Gastroesophageal sphincter (tissue), 3 donors: Measurements from ENCODE around the gene SRPK2.

Source experiments
- EP300 ChIP-seq: sonication (generic); formaldehyde crosslinking; IDR thresholded peaks from one replicate; pipeline ENCODE4 v1.6.1; 2017; ENCODE audit warnings: antibody characterized with exemption, mild to moderate bottlenecking
- POLR2A ChIP-seq, 2 donors: fragments of 450-650 bp; IDR thresholded peaks; one replicate each; pipeline ENCODE4 v1.6.1; 2017; ENCODE audit warnings: antibody characterized with exemption in 2 of 2, mild to moderate bottlenecking in 2 of 2, moderate library complexity in 1 of 2
- POLR2AphosphoS5 ChIP-seq: sonication (generic); formaldehyde crosslinking; IDR thresholded peaks from one replicate; pipeline ENCODE4 v1.6.1; 2017; ENCODE audit warnings: antibody characterized with exemption
- TF ChIP-seq, protein P1 (sequence below), 4 experiments: fragments of 200-600 bp in 2 of 4; fragments of 450-650 bp in 2 of 4; sonication (generic) in 1 of 4; IDR thresholded peaks; one replicate each; pipeline ENCODE4 v1.5.1; 2017 to 2019; ENCODE audit warnings: antibody characterized with exemption in 4 of 4, mild to moderate bottlenecking in 2 of 4, moderate library complexity in 2 of 4

DNA sequence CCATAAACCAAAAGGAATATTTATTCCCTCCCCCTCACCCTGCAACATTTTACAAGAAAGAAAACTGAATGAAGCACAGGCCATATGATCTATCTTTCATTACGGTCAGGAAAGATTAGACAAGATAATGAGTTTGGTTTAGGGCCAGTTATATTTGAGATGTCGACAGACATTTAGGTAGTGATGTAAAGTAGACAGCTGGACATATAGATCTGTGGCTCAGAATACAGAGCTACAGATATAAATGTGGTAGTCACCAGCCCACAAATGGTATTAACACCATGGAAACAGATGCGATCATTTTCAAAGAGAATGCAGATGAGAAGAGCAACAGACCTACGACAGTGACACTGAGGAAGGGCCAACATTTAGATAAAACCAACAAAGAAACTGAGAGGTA, 142.5 kb downstream of the SRPK2 start:
- TF ChIP-seq, protein P1, sequence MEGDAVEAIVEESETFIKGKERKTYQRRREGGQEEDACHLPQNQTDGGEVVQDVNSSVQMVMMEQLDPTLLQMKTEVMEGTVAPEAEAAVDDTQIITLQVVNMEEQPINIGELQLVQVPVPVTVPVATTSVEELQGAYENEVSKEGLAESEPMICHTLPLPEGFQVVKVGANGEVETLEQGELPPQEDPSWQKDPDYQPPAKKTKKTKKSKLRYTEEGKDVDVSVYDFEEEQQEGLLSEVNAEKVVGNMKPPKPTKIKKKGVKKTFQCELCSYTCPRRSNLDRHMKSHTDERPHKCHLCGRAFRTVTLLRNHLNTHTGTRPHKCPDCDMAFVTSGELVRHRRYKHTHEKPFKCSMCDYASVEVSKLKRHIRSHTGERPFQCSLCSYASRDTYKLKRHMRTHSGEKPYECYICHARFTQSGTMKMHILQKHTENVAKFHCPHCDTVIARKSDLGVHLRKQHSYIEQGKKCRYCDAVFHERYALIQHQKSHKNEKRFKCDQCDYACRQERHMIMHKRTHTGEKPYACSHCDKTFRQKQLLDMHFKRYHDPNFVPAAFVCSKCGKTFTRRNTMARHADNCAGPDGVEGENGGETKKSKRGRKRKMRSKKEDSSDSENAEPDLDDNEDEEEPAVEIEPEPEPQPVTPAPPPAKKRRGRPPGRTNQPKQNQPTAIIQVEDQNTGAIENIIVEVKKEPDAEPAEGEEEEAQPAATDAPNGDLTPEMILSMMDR (IDR thresholded peaks at IDR 0.05) = no peak
- no peak for TF ChIP-seq EP300
- no peak for TF ChIP-seq POLR2A (IDR thresholded peaks at IDR 0.05)
- TF ChIP-seq POLR2AphosphoS5 = no peak
